ENCODE measurements around the gene CREBBP. TPM values are rescaled to one million over a fixed set of nuclear protein-coding genes. Genes with fewer than 3 reads are reported as not detected.

Gene CREBBP
- total and polyA plus RNA-seq, 5 donors, result 19.0 to 46.4 (median 38.0) TPM

- intact Hi-C loops (cut with DNase I), result no loop called here
- Histone ChIP-seq H3K4me3 (ENCODE audit: low read length) (no peak overlapping the region), H3K9me3 (ENCODE audit: control insufficient read depth, low read length) (no peaks in the 10 kb centered on the region), H3K27me3 (ENCODE audit: control insufficient read depth, insufficient read depth) (no peaks in the 10 kb centered on the region), H3K4me1 (ENCODE audit: control insufficient read depth, insufficient read depth, low read length) (no peaks in the 10 kb centered on the region), H3K27ac (ENCODE audit: low read length) (no peak overlapping the region)
- 94% methylated on average over 10 of the region's 10 CpGs for WGBS
- ATAC-seq, result no peak
- DNase-seq, result no peak
Observed at GRCh38 chr16:3706253-3707012, 174.1 kb downstream of the CREBBP start.

GRCh38 chr16:3702082-3702481 is 178.4 kb downstream of the CREBBP start:
- no peak overlapping the region for H3K4me3 ChIP-seq (ENCODE audit: low read length)
- DNase-seq (no peak), ATAC-seq (no peak)
- no peaks in the 10 kb centered on the region for H3K9me3 ChIP-seq (ENCODE audit: control insufficient read depth, low read length)
- no peak overlapping the region for H3K27ac ChIP-seq (ENCODE audit: low read length)
- no peaks in the 10 kb centered on the region for H3K27me3 ChIP-seq (ENCODE audit: control insufficient read depth, insufficient read depth)
- intact Hi-C loops (cut with DNase I), result no loop called here
- 95% methylated on average over 7 of the region's 7 CpGs for WGBS
- no peaks in the 10 kb centered on the region for H3K4me1 ChIP-seq (ENCODE audit: control insufficient read depth, insufficient read depth, low read length)

- intact Hi-C loops (cut with DNase I), result no loop called here
- H3K27ac ChIP-seq (ENCODE audit: low read length), result no peak overlapping the region
- H3K27me3 ChIP-seq (ENCODE audit: control insufficient read depth, insufficient read depth), result no peaks in the 10 kb centered on the region
- no peak overlapping the region for H3K4me3 ChIP-seq (ENCODE audit: low read length)
- H3K4me1 ChIP-seq (ENCODE audit: control insufficient read depth, insufficient read depth, low read length), result no peaks in the 10 kb centered on the region
- no peak for ATAC-seq
- DNase-seq, result no peak
- WGBS, result 83% methylated on average over 4 of the region's 4 CpGs
- no peaks in the 10 kb centered on the region for H3K9me3 ChIP-seq (ENCODE audit: control insufficient read depth, low read length)
Observed at GRCh38 chr16:3701531-3701930, 179.0 kb downstream of the CREBBP start.

- Histone ChIP-seq H3K27me3 (ENCODE audit: control insufficient read depth, insufficient read depth) (no peaks in the 10 kb centered on the region), H3K4me1 (ENCODE audit: control insufficient read depth, insufficient read depth, low read length) (no peaks in the 10 kb centered on the region), H3K9me3 (ENCODE audit: control insufficient read depth, low read length) (no peaks in the 10 kb centered on the region), H3K27ac (ENCODE audit: low read length) (no peak overlapping the region), H3K4me3 (ENCODE audit: low read length) (no peak overlapping the region)
- ATAC-seq, result no peak
- intact Hi-C loops (cut with DNase I), result no loop called here
- WGBS, result 70% methylated on average over 4 of the region's 4 CpGs
- DNase-seq, result no peak
Observed at GRCh38 chr16:3698941-3699340, 181.6 kb downstream of the CREBBP start.

GRCh38 chr16:3696425-3697218 is 183.9 kb downstream of the CREBBP start:
- 65% methylated on average over 13 of the region's 13 CpGs for WGBS
- Histone ChIP-seq H3K27ac (ENCODE audit: low read length) (no peak overlapping the region), H3K9me3 (ENCODE audit: control insufficient read depth, low read length) (no peaks in the 10 kb centered on the region), H3K4me1 (ENCODE audit: control insufficient read depth, insufficient read depth, low read length) (no peaks in the 10 kb centered on the region), H3K4me3 (ENCODE audit: low read length) (no peak overlapping the region), H3K27me3 (ENCODE audit: control insufficient read depth, insufficient read depth) (no peaks in the 10 kb centered on the region)
- ATAC-seq (peak; percentile 81), DNase-seq (no peak)
- intact Hi-C loops (cut with DNase I), result no loop called here

- 75% methylated on average over 19 of the region's 19 CpGs for WGBS
- Histone ChIP-seq H3K9me3 (ENCODE audit: control insufficient read depth, low read length) (no peaks in the 10 kb centered on the region), H3K4me1 (ENCODE audit: control insufficient read depth, insufficient read depth, low read length) (peaks cover 2% of the 10 kb centered on the region), H3K27me3 (ENCODE audit: control insufficient read depth, insufficient read depth) (no peaks in the 10 kb centered on the region), H3K4me3 (ENCODE audit: low read length) (no peak overlapping the region), H3K27ac (ENCODE audit: low read length) (no peak overlapping the region)
- ATAC-seq, result peak; percentile 38 to 45
- intact Hi-C loops (cut with DNase I), result no loop called here
- no peak for DNase-seq
Observed at GRCh38 chr16:3695610-3696369, 184.7 kb downstream of the CREBBP start.

- H3K4me1 ChIP-seq (ENCODE audit: control insufficient read depth, insufficient read depth, low read length), result peaks cover 2% of the 10 kb centered on the region
- no peak for DNase-seq
Observed at GRCh38 chr16:3694051-3694450, 186.5 kb downstream of the CREBBP start.

GRCh38 chr16:3691761-3692160 is 188.8 kb downstream of the CREBBP start:
- WGBS, result 80% methylated on average over 12 of the region's 12 CpGs
- Histone ChIP-seq H3K4me1 (ENCODE audit: control insufficient read depth, insufficient read depth, low read length) (peaks cover 2% of the 10 kb centered on the region), H3K27me3 (ENCODE audit: control insufficient read depth, insufficient read depth) (no peaks in the 10 kb centered on the region), H3K27ac (ENCODE audit: low read length) (no peak overlapping the region), H3K4me3 (ENCODE audit: low read length) (no peak overlapping the region), H3K9me3 (ENCODE audit: control insufficient read depth, low read length) (no peaks in the 10 kb centered on the region)
- peak in 1 of 2 donors; percentile 20 for ATAC-seq
- intact Hi-C loops (cut with DNase I), result loop anchor here in 3 of 4 donors (5.0 kb wide), 1 partner anchor 186 kb away; no protein-coding TSS in a partner anchor
- DNase-seq, result peak in 2 of 3 donors; percentile 30 to 64

More at GRCh38 chr16:3694051-3694450, 186.5 kb downstream of the CREBBP start:
- ATAC-seq, result no peak
- no peak overlapping the region for H3K27ac ChIP-seq (ENCODE audit: low read length)
- H3K4me3 ChIP-seq (ENCODE audit: low read length), result no peak overlapping the region
- intact Hi-C loops (cut with DNase I), result loop anchor here in 3 of 4 donors (5.0 kb wide), 1 partner anchor 183 kb away; no protein-coding TSS in a partner anchor
- no peaks in the 10 kb centered on the region for H3K9me3 ChIP-seq (ENCODE audit: control insufficient read depth, low read length)
- WGBS, result 88% methylated on average over 9 of the region's 9 CpGs
- no peaks in the 10 kb centered on the region for H3K27me3 ChIP-seq (ENCODE audit: control insufficient read depth, insufficient read depth)

- no peaks in the 10 kb centered on the region for H3K27me3 ChIP-seq (ENCODE audit: control insufficient read depth, insufficient read depth)
- no peak overlapping the region for H3K4me3 ChIP-seq (ENCODE audit: low read length)
- H3K4me1 ChIP-seq (ENCODE audit: control insufficient read depth, insufficient read depth, low read length), result peaks cover 2% of the 10 kb centered on the region
- intact Hi-C loops (cut with DNase I), result loop anchor here in 3 of 4 donors (5.0 kb wide), 1 partner anchor 186 kb away; no protein-coding TSS in a partner anchor
- ATAC-seq (peak; percentile 14 to 21), DNase-seq (peak in 2 of 3 donors; percentile 33 to 43)
- 76% methylated on average over 19 of the region's 19 CpGs for WGBS
- no peaks in the 10 kb centered on the region for H3K9me3 ChIP-seq (ENCODE audit: control insufficient read depth, low read length)
- H3K27ac ChIP-seq (ENCODE audit: low read length), result peak overlapping the region; percentile 13
Observed at GRCh38 chr16:3690980-3691720, 189.4 kb downstream of the CREBBP start.

GRCh38 chr16:3690470-3690928 is 190.0 kb downstream of the CREBBP start:
- ATAC-seq (peak; percentile 94 to 95), DNase-seq (peak; percentile 92 to 96 (median 96))
- peaks cover 2% of the 10 kb centered on the region for H3K4me1 ChIP-seq (ENCODE audit: control insufficient read depth, insufficient read depth, low read length)
- peak overlapping the region; percentile 13 for H3K27ac ChIP-seq (ENCODE audit: low read length)
- H3K9me3 ChIP-seq (ENCODE audit: control insufficient read depth, low read length), result no peaks in the 10 kb centered on the region
- 8% methylated on average over 18 of the region's 18 CpGs for WGBS
- intact Hi-C loops (cut with DNase I), result loop anchor here in 3 of 4 donors (5.0 kb wide), 1 partner anchor 187 kb away; no protein-coding TSS in a partner anchor
- H3K27me3 ChIP-seq (ENCODE audit: control insufficient read depth, insufficient read depth), result no peaks in the 10 kb centered on the region
- H3K4me3 ChIP-seq (ENCODE audit: low read length), result peak overlapping the region; percentile 7
